Measurements from ENCODE around the gene FHIP1B.

DNA sequence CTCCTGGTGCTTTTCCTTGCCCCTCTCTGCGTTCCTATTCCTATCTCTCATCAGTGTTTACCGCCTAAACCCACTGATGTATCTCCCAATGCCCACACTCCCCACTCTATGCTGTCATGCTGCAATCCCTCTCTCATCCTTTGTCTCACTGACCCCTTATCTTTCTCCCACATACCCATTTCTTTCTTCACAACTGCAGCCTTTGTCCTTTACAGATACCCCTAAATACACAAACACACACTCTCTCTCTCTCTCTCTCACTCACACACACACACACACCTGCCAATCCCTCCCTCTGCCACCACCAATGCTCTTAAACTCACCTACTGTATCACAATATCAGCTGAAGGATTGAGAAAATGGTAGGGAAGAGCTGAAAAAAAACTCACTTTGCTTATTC is 59.0 kb downstream of the FHIP1B start:
- no peak for TF ChIP-seq GATA3 (IDR thresholded peaks at IDR 0.05; ENCODE audit: low read depth, low read length)
- no peak for TF ChIP-seq GATA2 (IDR thresholded peaks at IDR 0.05; ENCODE audit: low read depth, low read length)

Data from SH-SY5Y (cell line).